BJ (cell line): ENCODE data around the gene IL32. TPM values are rescaled to one million over a fixed set of nuclear protein-coding genes. Genes with fewer than 3 reads are reported as not detected.

Experiments used
- CTCF ChIA-PET: fragments of 350-600 bp; formaldehyde crosslinking; extraction: SDS; loops from one replicate; lab custom pipeline; 2021; ENCODE audit warnings: antibody characterized with exemption, inconsistent platforms; lab: Yijun Ruan, JAX
- POLR2A ChIA-PET: fragments of 300-600 bp; sonication (Branson Sonifier 250); formaldehyde crosslinking; extraction: SDS; loops from one replicate; lab custom pipeline; 2021; ENCODE audit warnings: antibody characterized with exemption; lab: Charles Lee
- DNase-seq: peaks from one replicate; pipeline ENCODE4 v3.0.0-alpha.2; 2011; ENCODE audit warnings: low read depth
- H3K27me3 ChIP-seq: 2 replicates; pipeline ENCODE4 v1.6.0; 2011; ENCODE audit warnings: low read length; ENCODE audit not compliant: control insufficient read depth, insufficient read depth
- H3K36me3 ChIP-seq: 2 replicates; pipeline ENCODE4 v1.5.1; 2011; ENCODE audit warnings: low read length; ENCODE audit not compliant: control insufficient read depth, insufficient read depth
- H3K4me3 ChIP-seq: 2 replicates; pipeline ENCODE4 v1.5.1; 2011; ENCODE audit warnings: low read depth, mild to moderate bottlenecking, control low read depth, low read length
- polyA plus RNA-seq: library from polyadenylated mRNA; depleted of rRNA; stranded (reverse); fragments of >200 nt; gene quantifications from 2 replicates; pipeline ENCODE4 v1.2.3, GENCODE V29; 2011
- TF ChIP-seq, protein P1 (sequence below): IDR thresholded peaks from 2 replicates; pipeline ENCODE4 v1.5.1; 2011; ENCODE audit warnings: low read depth, mild to moderate bottlenecking, control low read depth, inconsistent platforms, low read length, moderate library complexity; ENCODE audit not compliant: insufficient read depth

The IL32 gene
- polyA plus RNA-seq, 1 experiment: 18.1 TPM

DNA sequence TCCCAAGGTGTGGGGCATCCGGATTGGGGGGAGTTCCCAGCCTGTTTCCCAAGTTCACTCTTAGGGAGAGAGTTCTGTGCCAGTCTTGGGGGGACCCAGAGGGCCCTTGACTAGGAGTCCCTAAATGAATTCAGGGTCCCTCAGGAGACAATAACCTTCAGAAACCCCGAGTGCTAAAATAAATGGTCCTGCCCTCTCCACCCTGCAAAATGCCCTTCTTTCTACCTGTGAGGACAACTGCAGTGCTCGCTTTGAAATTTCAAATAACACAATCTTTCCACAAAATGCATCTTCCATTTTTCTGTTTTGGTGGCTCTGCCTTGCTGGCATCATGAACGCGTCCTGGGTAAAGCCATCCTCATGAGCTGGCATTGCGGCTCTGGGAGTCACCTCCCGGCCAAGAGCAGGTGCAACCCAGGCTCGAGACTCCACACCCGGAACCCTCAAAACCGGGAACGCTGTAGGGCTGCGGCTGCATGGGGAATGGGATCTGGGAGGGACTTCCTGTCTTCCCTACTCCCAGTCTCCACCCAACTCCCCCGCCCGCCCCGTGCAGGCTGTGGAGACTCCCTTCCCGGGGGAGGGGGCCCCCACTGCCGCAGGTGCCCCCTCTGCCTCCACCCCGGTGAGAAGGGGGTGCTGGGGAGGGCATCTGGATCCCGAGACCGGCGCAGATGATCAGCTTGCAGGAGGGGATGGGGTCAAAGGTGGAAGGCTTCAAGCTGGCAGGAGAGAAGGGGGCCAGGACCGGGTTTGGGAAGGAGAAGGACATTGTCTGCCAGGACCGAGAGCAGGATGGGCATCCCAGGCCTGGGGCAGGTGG lies 46.8 kb downstream of the IL32 start, which contains the start of gene ZNF205:
Gene ZNF205 (plus strand): TSS at position 529 of the 823 bp plus-strand sequence. CDS start 845 bp downstream, outside the sequence.
- H3K4me3 ChIP-seq: peak within 1 kb of the TSS; percentile 73
- CTCF ChIA-PET: interaction anchor here (0.8 to 1.8 kb wide), 3 partner anchors 17 to 23 kb away, joined by 4 to 10 read pairs (median 10); partner anchors contain the start of gene ZNF213
- H3K36me3 ChIP-seq: peaks cover 12% of the 10 kb centered on the region
- DNase-seq: no peak
- no peaks in the 10 kb centered on the region for H3K27me3 ChIP-seq
- POLR2A ChIA-PET: no interaction called here
- TF ChIP-seq, protein P1, sequence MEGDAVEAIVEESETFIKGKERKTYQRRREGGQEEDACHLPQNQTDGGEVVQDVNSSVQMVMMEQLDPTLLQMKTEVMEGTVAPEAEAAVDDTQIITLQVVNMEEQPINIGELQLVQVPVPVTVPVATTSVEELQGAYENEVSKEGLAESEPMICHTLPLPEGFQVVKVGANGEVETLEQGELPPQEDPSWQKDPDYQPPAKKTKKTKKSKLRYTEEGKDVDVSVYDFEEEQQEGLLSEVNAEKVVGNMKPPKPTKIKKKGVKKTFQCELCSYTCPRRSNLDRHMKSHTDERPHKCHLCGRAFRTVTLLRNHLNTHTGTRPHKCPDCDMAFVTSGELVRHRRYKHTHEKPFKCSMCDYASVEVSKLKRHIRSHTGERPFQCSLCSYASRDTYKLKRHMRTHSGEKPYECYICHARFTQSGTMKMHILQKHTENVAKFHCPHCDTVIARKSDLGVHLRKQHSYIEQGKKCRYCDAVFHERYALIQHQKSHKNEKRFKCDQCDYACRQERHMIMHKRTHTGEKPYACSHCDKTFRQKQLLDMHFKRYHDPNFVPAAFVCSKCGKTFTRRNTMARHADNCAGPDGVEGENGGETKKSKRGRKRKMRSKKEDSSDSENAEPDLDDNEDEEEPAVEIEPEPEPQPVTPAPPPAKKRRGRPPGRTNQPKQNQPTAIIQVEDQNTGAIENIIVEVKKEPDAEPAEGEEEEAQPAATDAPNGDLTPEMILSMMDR: no peak

DNA sequence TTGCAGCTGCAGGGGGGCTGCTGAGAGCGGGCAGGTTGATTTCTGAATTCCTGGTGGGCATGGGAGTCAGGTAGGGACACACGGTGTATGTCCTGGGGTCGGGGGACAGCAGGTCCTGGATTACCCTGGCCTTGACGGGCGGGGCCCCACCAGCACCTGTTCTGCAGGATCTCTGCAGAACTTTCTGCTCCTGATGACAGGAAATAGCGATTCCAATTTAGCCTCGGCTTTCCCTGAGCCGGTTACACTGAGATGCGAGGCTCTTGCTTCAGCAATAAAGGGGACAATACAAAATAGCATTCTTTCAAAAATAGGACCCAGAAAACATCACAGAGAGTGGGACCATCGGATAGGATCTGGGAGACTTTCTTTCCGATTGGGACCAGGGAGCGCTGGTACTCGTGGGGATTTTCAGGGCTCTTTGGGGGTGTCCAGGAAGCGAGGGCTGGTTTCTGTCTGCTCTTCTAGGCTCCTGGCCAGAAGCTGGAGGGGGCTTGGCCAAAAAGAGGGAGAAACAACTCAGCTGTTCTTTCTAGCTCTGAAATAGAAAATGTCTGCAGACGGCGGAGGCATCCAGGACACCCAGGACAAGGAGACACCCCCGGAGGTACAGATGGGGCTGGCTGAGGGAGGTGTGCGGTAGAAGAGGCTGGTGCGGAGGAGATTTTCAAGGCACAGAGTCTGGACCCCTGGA lies 47.6 kb downstream of the IL32 start:
- POLR2A ChIA-PET: no interaction called here
- Histone ChIP-seq H3K4me3 (peak overlapping the region; percentile 73), H3K27me3 (no peaks in the 10 kb centered on the region), H3K36me3 (peaks cover 13% of the 10 kb centered on the region)
- CTCF ChIA-PET: interaction anchor here (0.8 to 1.8 kb wide), 3 partner anchors 17 to 22 kb away, joined by 3 to 10 read pairs (median 4); partner anchors contain the start of gene ZNF213
- DNase-seq: no peak
- TF ChIP-seq, protein P1: no peak

DNA sequence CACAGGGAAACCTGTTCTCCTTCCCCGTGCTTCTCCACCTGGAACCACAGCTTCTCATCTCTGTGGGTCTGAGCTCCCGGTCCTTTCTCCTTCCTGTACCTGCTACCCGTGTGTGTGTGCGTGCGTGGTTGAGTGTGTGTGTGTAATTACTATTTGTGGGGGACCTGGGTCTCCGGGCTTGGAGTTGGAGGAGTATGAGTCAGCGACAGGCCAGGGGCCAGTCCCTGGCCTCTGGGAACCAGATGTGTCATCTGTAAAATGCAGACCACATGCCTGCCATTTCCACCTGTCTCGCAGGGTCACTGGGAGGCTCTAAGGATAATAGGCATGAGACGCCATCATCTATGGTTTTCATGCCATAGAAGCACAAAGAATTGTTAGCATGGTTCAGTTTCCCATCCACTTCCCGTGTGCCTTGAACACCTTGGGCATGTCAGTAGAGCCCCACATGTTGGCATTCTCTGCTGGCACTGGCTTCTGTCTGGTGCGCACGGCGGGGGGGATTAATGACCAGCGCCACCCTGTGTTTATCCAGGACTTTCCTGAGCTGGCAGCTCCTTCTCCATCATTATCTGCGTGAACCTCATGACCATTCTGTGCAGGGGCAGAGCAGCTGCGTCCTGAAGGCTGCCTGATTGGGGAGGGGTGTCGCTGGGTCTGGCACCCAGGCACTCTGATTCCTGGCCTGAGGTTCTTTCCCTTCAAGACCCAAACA lies 48.5 kb downstream of the IL32 start:
- ChIA-PET POLR2A (no interaction called here), CTCF (interaction anchor here (0.7 to 1.8 kb wide), 3 partner anchors 16 to 20 kb away, joined by 3 to 10 read pairs (median 3); no protein-coding TSS in a partner anchor)
- Histone ChIP-seq H3K36me3 (peaks cover 17% of the 10 kb centered on the region), H3K4me3 (peak overlapping the region; percentile 73), H3K27me3 (no peaks in the 10 kb centered on the region)
- DNase-seq: no peak
- TF ChIP-seq, protein P1: no peak

DNA sequence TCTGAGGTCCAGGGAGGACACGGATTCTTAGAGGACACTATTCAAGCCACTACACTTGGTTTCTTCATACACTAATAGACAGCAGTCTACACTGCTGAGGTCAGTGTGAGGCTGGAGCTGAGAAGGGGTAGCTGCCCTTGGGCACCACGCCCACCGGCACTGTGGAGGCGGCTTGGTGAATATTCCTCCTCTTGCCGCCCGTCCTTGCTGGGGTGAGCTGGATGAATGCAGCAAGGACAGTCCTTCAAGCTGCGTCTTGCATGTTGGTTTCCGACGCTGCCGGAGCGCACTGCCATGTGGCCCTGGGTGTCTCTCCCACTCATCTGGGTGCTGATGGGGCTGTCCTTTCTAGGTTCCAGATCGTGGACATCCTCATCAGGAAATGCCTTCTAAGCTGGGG lies 49.6 kb downstream of the IL32 start:
- Histone ChIP-seq H3K4me3 (no peak overlapping the region), H3K36me3 (peaks cover 24% of the 10 kb centered on the region), H3K27me3 (no peaks in the 10 kb centered on the region)
- TF ChIP-seq, protein P1: no peak
- no peak for DNase-seq
- CTCF ChIA-PET: interaction anchor here (1.0 to 1.1 kb wide), 2 partner anchors 12 to 15 kb away, joined by 3 to 4 read pairs; no protein-coding TSS in a partner anchor
- POLR2A ChIA-PET: no interaction called here
